ENCODE results near the gene MTUS2.
A peak's percentile ranks its signal among the peaks of the same experiment; 100 is the strongest.

Gene MTUS2

GRCh38 chr13:29452773-29453616 is 632.9 kb downstream of the MTUS2 start:
- TF ChIP-seq, protein P1, sequence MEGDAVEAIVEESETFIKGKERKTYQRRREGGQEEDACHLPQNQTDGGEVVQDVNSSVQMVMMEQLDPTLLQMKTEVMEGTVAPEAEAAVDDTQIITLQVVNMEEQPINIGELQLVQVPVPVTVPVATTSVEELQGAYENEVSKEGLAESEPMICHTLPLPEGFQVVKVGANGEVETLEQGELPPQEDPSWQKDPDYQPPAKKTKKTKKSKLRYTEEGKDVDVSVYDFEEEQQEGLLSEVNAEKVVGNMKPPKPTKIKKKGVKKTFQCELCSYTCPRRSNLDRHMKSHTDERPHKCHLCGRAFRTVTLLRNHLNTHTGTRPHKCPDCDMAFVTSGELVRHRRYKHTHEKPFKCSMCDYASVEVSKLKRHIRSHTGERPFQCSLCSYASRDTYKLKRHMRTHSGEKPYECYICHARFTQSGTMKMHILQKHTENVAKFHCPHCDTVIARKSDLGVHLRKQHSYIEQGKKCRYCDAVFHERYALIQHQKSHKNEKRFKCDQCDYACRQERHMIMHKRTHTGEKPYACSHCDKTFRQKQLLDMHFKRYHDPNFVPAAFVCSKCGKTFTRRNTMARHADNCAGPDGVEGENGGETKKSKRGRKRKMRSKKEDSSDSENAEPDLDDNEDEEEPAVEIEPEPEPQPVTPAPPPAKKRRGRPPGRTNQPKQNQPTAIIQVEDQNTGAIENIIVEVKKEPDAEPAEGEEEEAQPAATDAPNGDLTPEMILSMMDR (IDR thresholded peaks at IDR 0.05; ENCODE audit: insufficient read depth, low read length), result no peak
- TF ChIP-seq POLR2AphosphoS5 (IDR thresholded peaks at IDR 0.05; ENCODE audit: low read depth), result no peak
- no peak for TF ChIP-seq GABPA (IDR thresholded peaks at IDR 0.05; ENCODE audit: low read depth)
- no peak for DNase-seq (ENCODE audit: low read depth in 1 of 2, low spot score in 1 of 2)
- Histone ChIP-seq H3K27me3 (ENCODE audit: insufficient read depth, poor library complexity, severe bottlenecking) (no peaks in the 10 kb centered on the region), H3K27ac (replicated peaks) (no peak overlapping the region), H3K4me3 (replicated peaks; ENCODE audit: insufficient read depth, low read length) (no peak overlapping the region)

DNA sequence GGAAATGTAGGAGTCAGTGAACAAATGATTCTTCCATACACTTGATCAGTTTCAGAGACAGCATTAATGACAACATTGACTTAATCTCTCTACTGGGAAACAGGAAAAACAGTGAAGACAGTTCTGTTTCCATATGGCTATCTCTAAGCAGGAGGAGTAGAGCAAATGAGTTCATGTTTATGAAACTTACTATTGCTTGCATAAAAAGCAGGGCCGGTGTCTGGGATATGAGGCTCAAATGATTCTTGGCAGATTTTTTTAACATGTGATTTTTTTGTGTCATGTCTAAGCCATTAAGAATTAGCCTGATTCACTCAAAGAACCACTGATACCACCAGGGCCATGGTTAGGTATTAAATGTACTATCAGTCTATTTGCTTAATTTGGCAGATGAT is 633.5 kb downstream of the MTUS2 start:
- no peak overlapping the region for H3K4me3 ChIP-seq (replicated peaks; ENCODE audit: insufficient read depth, low read length)
- no peak overlapping the region for H3K27ac ChIP-seq (replicated peaks)
- TF ChIP-seq POLR2AphosphoS5 (IDR thresholded peaks at IDR 0.05; ENCODE audit: low read depth), result no peak
- no peak for TF ChIP-seq GABPA (IDR thresholded peaks at IDR 0.05; ENCODE audit: low read depth)
- TF ChIP-seq SPI1 (IDR thresholded peaks at IDR 0.05; ENCODE audit: borderline replicate concordance, low read depth), result no peak
- TF ChIP-seq, protein P2, sequence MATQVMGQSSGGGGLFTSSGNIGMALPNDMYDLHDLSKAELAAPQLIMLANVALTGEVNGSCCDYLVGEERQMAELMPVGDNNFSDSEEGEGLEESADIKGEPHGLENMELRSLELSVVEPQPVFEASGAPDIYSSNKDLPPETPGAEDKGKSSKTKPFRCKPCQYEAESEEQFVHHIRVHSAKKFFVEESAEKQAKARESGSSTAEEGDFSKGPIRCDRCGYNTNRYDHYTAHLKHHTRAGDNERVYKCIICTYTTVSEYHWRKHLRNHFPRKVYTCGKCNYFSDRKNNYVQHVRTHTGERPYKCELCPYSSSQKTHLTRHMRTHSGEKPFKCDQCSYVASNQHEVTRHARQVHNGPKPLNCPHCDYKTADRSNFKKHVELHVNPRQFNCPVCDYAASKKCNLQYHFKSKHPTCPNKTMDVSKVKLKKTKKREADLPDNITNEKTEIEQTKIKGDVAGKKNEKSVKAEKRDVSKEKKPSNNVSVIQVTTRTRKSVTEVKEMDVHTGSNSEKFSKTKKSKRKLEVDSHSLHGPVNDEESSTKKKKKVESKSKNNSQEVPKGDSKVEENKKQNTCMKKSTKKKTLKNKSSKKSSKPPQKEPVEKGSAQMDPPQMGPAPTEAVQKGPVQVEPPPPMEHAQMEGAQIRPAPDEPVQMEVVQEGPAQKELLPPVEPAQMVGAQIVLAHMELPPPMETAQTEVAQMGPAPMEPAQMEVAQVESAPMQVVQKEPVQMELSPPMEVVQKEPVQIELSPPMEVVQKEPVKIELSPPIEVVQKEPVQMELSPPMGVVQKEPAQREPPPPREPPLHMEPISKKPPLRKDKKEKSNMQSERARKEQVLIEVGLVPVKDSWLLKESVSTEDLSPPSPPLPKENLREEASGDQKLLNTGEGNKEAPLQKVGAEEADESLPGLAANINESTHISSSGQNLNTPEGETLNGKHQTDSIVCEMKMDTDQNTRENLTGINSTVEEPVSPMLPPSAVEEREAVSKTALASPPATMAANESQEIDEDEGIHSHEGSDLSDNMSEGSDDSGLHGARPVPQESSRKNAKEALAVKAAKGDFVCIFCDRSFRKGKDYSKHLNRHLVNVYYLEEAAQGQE (IDR thresholded peaks at IDR 0.05; ENCODE audit: insufficient replicate concordance, low read depth), result no peak
- TF ChIP-seq, protein P1 (IDR thresholded peaks at IDR 0.05; ENCODE audit: insufficient read depth, low read length), result no peak
- H3K27me3 ChIP-seq (ENCODE audit: insufficient read depth, poor library complexity, severe bottlenecking), result no peaks in the 10 kb centered on the region
- no peak for DNase-seq (ENCODE audit: low read depth in 1 of 2, low spot score in 1 of 2)

GRCh38 chr13:29454931-29455481 is 634.9 kb downstream of the MTUS2 start:
- peak in 1 of 2 experiments; percentile 14 for DNase-seq (ENCODE audit: low read depth in 1 of 2, low spot score in 1 of 2)

More at GRCh38 chr13:29454931-29455481, 634.9 kb downstream of the MTUS2 start:
- TF ChIP-seq, protein P2 (IDR thresholded peaks at IDR 0.05; ENCODE audit: insufficient replicate concordance, low read depth), result no peak
- TF ChIP-seq, protein P1 (IDR thresholded peaks at IDR 0.05; ENCODE audit: insufficient read depth, low read length), result no peak
- TF ChIP-seq GABPA (IDR thresholded peaks at IDR 0.05; ENCODE audit: low read depth), result no peak
- TF ChIP-seq SPI1 (IDR thresholded peaks at IDR 0.05; ENCODE audit: borderline replicate concordance, low read depth), result no peak
- no peak for TF ChIP-seq POLR2AphosphoS5 (IDR thresholded peaks at IDR 0.05; ENCODE audit: low read depth)
- no peak overlapping the region for H3K27ac ChIP-seq (replicated peaks)
- H3K4me3 ChIP-seq (replicated peaks; ENCODE audit: insufficient read depth, low read length), result no peak overlapping the region
- H3K27me3 ChIP-seq (ENCODE audit: insufficient read depth, poor library complexity, severe bottlenecking), result no peaks in the 10 kb centered on the region

Measured in HL-60 (cell line).